SK-N-SH treated with all-trans-retinoic acid at 6 μM for 48 hours (cell line): ENCODE measurements around the gene DNAJC15.
"Not testable (repeated sequence)": the region's sequence is repeated elsewhere in the genome, so short reads cannot be mapped to it uniquely, and the experiment has no call there.

ENCODE experiments used
- ATAC-seq: fragments of 200-7000 bp; cut with Tn5 transposase; 3 replicates; pipeline ENCODE4 v1.9.1; 2020; ENCODE audit warnings: mild to moderate bottlenecking, moderate library complexity
- ARNTL ChIP-seq: fragments of 450-650 bp; formaldehyde crosslinking; IDR thresholded peaks from 2 replicates; pipeline ENCODE4 v1.5.0; 2020; ENCODE audit warnings: low read depth, mild to moderate bottlenecking, moderate library complexity, borderline replicate concordance
- BACH2 ChIP-seq: fragments of 250-450 bp; sonication (Bioruptor Pico); IDR thresholded peaks from 2 replicates; pipeline ENCODE4 v1.9.0; 2021; ENCODE audit warnings: mild to moderate bottlenecking, borderline replicate concordance
- CSRNP3 ChIP-seq: fragments of 250-450 bp; sonication (Bioruptor Pico); IDR thresholded peaks from 2 replicates; pipeline ENCODE4 v1.5.1; 2021; ENCODE audit warnings: mild to moderate bottlenecking, moderate library complexity
- ESRRG ChIP-seq: fragments of 250-450 bp; sonication (Bioruptor Pico); IDR thresholded peaks from 2 replicates; pipeline ENCODE4 v1.6.1; 2021; ENCODE audit warnings: mild to moderate bottlenecking
- GLIS3 ChIP-seq: fragments of 250-450 bp; sonication (Bioruptor Pico); IDR thresholded peaks from 2 replicates; pipeline ENCODE4 v1.5.0; 2020; ENCODE audit warnings: mild to moderate bottlenecking, moderate library complexity
- ISL1 ChIP-seq: fragments of 250-450 bp; sonication (Bioruptor Pico); IDR thresholded peaks from 2 replicates; pipeline ENCODE4 v2.1.2; 2022; ENCODE audit warnings: mild to moderate bottlenecking, moderate library complexity
- OSR1 ChIP-seq: fragments of 250-450 bp; sonication (Bioruptor Pico); IDR thresholded peaks from 2 replicates; pipeline ENCODE4 v1.8.0; 2022; ENCODE audit warnings: moderate library complexity, mild to moderate bottlenecking, inconsistent platforms
- PATZ1 ChIP-seq: fragments of 250-450 bp; sonication (Bioruptor Pico); IDR thresholded peaks from 2 replicates; pipeline ENCODE4 v1.8.0; 2020; ENCODE audit warnings: mild to moderate bottlenecking, moderate library complexity, borderline replicate concordance
- POU6F1 ChIP-seq: fragments of 250-450 bp; sonication (Bioruptor Pico); IDR thresholded peaks from 2 replicates; pipeline ENCODE4 v1.8.0; 2021; ENCODE audit warnings: low read depth, mild to moderate bottlenecking, moderate library complexity, borderline replicate concordance
- PPARA ChIP-seq: fragments of 250-450 bp; sonication (Bioruptor Pico); IDR thresholded peaks from 2 replicates; pipeline ENCODE4 v1.5.0; 2020; ENCODE audit warnings: mild to moderate bottlenecking, borderline replicate concordance
- RARB ChIP-seq: fragments of 250-450 bp; sonication (Bioruptor Pico); IDR thresholded peaks from 2 replicates; pipeline ENCODE4 v1.8.0; 2021; ENCODE audit warnings: mild to moderate bottlenecking, moderate library complexity
- SNAI2 ChIP-seq: fragments of 250-450 bp; sonication (Bioruptor Pico); IDR thresholded peaks from 2 replicates; pipeline ENCODE4 v1.5.0; 2020; ENCODE audit warnings: mild to moderate bottlenecking, moderate library complexity
- TCF4 ChIP-seq: fragments of 250-450 bp; sonication (Bioruptor Pico); IDR thresholded peaks from 2 replicates; pipeline ENCODE4 v1.8.0; 2021; ENCODE audit warnings: mild to moderate bottlenecking, moderate library complexity, borderline replicate concordance
- TOX ChIP-seq: fragments of 250-450 bp; sonication (Bioruptor Pico); IDR thresholded peaks from 2 replicates; pipeline ENCODE4 v1.8.0; 2021; ENCODE audit warnings: mild to moderate bottlenecking, moderate library complexity, borderline replicate concordance
- ZC3H10 ChIP-seq: fragments of 250-450 bp; sonication (Bioruptor Pico); IDR thresholded peaks from 2 replicates; pipeline ENCODE4 v1.5.1; 2021; ENCODE audit warnings: mild to moderate bottlenecking, moderate library complexity
- ZFP30 ChIP-seq: fragments of 450-650 bp; formaldehyde crosslinking; IDR thresholded peaks from 2 replicates; pipeline ENCODE4 v1.5.0; 2022; ENCODE audit warnings: mild to moderate bottlenecking, moderate library complexity
- ZNF565 ChIP-seq: fragments of 450-650 bp; formaldehyde crosslinking; conservative IDR thresholded peaks from 2 replicates; pipeline ENCODE4 v1.5.0; 2020; ENCODE audit warnings: low read depth, mild to moderate bottlenecking, moderate library complexity
- ZNF8 ChIP-seq: fragments of 450-650 bp; formaldehyde crosslinking; IDR thresholded peaks from 2 replicates; pipeline ENCODE4 v1.5.0; 2020; ENCODE audit warnings: mild to moderate bottlenecking, moderate library complexity
- TF ChIP-seq, protein P1 (sequence below): fragments of 250-450 bp; sonication (Bioruptor Pico); IDR thresholded peaks from 2 replicates; pipeline ENCODE4 v1.5.0; 2020; ENCODE audit warnings: mild to moderate bottlenecking, moderate library complexity

Gene DNAJC15

DNA sequence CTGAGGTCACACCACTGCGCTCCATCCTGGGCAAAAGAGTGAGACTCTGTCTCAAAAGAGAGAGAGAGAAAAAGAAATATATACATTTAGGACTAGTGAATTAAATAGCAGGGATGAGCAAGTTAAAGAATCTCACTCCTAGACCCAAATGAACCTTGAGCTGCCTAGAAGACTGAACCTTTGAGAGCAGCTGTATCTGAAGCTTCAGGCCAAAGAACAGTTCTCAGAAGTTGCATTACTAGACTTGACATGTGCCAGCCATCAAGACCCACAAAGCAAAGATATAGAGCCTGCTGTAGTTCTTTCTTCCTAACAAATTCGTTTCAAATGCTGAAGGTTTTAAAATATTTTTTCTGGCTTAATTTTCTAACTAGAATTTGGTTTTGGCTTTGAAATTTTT, 16.6 kb downstream of the DNAJC15 start:
- no peak for ATAC-seq

DNA sequence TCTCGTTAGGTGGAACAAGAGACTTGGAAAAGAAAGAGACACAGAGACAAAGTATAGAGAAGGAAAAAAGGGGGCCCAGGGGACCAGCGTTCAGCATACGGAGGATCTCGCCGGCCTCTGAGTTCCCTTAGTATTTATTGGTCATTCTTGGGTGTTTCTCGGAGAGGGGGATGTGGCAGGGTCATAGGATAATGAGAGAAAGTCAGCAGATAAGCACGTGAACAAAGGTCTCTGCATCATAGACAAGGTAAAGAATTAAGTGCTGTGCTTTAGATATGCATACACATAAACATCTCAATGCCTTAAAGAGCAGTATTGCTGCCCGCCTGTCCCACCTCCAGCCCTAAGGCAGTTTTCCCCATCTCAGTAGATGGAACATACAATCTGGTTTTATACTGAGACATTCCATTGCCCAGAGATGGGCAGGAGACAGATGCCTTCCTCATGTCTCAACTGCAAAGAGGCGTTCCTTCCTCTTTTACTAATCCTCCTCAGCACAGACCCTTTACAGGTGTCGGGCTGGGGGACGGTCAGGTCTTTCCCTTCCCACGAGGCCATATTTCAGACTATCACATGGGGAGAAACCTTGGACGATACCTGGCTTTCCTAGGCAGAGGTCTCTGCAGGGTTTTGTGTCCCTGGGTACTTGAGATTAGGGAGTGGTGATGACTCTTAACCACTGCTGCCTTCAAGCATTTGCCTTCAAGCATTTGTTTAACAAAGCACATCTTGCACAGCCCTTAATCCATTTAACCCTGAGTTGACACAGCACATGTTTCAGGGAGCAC, 17.4 kb downstream of the DNAJC15 start:
- not testable (repeated sequence) for ATAC-seq

More for the DNA sequence above, 16.6 kb downstream of the DNAJC15 start:
- TF ChIP-seq CSRNP3 (CRISPR knock-in tag): no peak
- TF ChIP-seq PATZ1: no peak
- TF ChIP-seq, protein P1, sequence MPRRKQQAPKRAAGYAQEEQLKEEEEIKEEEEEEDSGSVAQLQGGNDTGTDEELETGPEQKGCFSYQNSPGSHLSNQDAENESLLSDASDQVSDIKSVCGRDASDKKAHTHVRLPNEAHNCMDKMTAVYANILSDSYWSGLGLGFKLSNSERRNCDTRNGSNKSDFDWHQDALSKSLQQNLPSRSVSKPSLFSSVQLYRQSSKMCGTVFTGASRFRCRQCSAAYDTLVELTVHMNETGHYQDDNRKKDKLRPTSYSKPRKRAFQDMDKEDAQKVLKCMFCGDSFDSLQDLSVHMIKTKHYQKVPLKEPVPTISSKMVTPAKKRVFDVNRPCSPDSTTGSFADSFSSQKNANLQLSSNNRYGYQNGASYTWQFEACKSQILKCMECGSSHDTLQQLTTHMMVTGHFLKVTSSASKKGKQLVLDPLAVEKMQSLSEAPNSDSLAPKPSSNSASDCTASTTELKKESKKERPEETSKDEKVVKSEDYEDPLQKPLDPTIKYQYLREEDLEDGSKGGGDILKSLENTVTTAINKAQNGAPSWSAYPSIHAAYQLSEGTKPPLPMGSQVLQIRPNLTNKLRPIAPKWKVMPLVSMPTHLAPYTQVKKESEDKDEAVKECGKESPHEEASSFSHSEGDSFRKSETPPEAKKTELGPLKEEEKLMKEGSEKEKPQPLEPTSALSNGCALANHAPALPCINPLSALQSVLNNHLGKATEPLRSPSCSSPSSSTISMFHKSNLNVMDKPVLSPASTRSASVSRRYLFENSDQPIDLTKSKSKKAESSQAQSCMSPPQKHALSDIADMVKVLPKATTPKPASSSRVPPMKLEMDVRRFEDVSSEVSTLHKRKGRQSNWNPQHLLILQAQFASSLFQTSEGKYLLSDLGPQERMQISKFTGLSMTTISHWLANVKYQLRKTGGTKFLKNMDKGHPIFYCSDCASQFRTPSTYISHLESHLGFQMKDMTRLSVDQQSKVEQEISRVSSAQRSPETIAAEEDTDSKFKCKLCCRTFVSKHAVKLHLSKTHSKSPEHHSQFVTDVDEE (CRISPR knock-in tag): no peak
- TF ChIP-seq RARB: no peak
- TF ChIP-seq POU6F1: no peak
- no peak for TF ChIP-seq ARNTL (CRISPR knock-in tag)
- TF ChIP-seq, all 23 proteins: peak for 0

DNA sequence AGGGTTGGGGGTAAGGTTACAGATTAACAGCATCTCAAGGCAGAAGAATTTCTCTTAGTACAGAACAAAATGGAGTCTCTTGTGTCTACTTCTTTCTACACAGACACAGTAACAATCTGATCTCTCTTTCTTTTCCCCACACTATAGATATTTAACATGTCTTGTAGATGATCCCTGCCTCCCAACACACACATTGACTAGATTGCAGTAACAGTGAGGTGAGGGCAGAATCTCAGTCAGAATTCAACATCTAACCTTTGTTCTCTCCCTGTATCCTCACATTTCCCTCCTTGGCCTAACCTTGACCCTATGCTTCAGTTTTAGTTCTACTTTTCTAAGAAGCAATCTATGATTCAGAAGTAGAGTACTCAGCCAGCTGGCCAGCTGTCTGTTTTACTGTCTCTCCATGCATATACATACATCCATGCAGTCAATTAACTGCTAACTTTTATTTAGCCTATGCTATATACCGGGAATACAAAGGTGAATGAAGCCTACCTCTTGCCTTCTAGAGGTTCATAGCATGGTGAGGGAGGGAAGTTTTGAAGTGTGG, 18.1 kb downstream of the DNAJC15 start:
- TF ChIP-seq SNAI2 (CRISPR knock-in tag): no peak
- TF ChIP-seq ZNF8 (CRISPR knock-in tag): no peak
- no peak for TF ChIP-seq ARNTL (CRISPR knock-in tag)
- TF ChIP-seq GLIS3 (CRISPR knock-in tag): no peak
- TF ChIP-seq PPARA (CRISPR knock-in tag): no peak
- TF ChIP-seq CSRNP3 (CRISPR knock-in tag): no peak
- no peak for TF ChIP-seq ZFP30
- TF ChIP-seq RARB: no peak
- TF ChIP-seq BACH2 (CRISPR knock-in tag): no peak
- no peak for TF ChIP-seq TOX (CRISPR knock-in tag)
- no peak for TF ChIP-seq ZNF565 (CRISPR knock-in tag)
- TF ChIP-seq ISL1 (CRISPR knock-in tag): no peak
- no peak for TF ChIP-seq OSR1 (CRISPR knock-in tag)
- TF ChIP-seq PATZ1: no peak
- TF ChIP-seq ZC3H10 (CRISPR knock-in tag): no peak
- TF ChIP-seq ESRRG (CRISPR knock-in tag): no peak
- no peak for TF ChIP-seq TCF4 (CRISPR knock-in tag)
- TF ChIP-seq, protein P1 (CRISPR knock-in tag): no peak
- no peak for ATAC-seq
